Measurements from ENCODE around the gene RALGPS2. TPM values are rescaled to one million over a fixed set of nuclear protein-coding genes. Genes with fewer than 3 reads are reported as not detected.

Gene RALGPS2
- total and polyA plus RNA-seq, 2 experiments from 2014 or later = 8.1 to 31.2 TPM

- no peak overlapping the region for H3K4me3 ChIP-seq
- no peaks in the 10 kb centered on the region for H3K9me3 Mint-ChIP-seq
- no peaks in the 10 kb centered on the region for H3F3A ChIP-seq (replicated peaks; ENCODE audit: low read depth)
- peaks cover 26% of the 10 kb centered on the region for H3K79me2 ChIP-seq (replicated peaks; ENCODE audit: insufficient read depth)
- no peaks in the 10 kb centered on the region for H3K4me1 ChIP-seq (ENCODE audit: insufficient read depth)
- no peaks in the 10 kb centered on the region for H3K9me2 ChIP-seq (ENCODE audit: insufficient read depth)
- DNase-seq (ENCODE audit: low spot score) (no peak), ATAC-seq (no peak)
- TF ChIP-seq REST (IDR thresholded peaks at IDR 0.05; ENCODE audit: unreplicated experiment) = no peak
- TF ChIP-seq EZH2phosphoT487 (IDR thresholded peaks at IDR 0.05; ENCODE audit: unreplicated experiment) = no peak
- no peak for TF ChIP-seq ZNF114 (CRISPR knock-in tag; IDR thresholded peaks at IDR 0.05)
- TF ChIP-seq, protein P1, sequence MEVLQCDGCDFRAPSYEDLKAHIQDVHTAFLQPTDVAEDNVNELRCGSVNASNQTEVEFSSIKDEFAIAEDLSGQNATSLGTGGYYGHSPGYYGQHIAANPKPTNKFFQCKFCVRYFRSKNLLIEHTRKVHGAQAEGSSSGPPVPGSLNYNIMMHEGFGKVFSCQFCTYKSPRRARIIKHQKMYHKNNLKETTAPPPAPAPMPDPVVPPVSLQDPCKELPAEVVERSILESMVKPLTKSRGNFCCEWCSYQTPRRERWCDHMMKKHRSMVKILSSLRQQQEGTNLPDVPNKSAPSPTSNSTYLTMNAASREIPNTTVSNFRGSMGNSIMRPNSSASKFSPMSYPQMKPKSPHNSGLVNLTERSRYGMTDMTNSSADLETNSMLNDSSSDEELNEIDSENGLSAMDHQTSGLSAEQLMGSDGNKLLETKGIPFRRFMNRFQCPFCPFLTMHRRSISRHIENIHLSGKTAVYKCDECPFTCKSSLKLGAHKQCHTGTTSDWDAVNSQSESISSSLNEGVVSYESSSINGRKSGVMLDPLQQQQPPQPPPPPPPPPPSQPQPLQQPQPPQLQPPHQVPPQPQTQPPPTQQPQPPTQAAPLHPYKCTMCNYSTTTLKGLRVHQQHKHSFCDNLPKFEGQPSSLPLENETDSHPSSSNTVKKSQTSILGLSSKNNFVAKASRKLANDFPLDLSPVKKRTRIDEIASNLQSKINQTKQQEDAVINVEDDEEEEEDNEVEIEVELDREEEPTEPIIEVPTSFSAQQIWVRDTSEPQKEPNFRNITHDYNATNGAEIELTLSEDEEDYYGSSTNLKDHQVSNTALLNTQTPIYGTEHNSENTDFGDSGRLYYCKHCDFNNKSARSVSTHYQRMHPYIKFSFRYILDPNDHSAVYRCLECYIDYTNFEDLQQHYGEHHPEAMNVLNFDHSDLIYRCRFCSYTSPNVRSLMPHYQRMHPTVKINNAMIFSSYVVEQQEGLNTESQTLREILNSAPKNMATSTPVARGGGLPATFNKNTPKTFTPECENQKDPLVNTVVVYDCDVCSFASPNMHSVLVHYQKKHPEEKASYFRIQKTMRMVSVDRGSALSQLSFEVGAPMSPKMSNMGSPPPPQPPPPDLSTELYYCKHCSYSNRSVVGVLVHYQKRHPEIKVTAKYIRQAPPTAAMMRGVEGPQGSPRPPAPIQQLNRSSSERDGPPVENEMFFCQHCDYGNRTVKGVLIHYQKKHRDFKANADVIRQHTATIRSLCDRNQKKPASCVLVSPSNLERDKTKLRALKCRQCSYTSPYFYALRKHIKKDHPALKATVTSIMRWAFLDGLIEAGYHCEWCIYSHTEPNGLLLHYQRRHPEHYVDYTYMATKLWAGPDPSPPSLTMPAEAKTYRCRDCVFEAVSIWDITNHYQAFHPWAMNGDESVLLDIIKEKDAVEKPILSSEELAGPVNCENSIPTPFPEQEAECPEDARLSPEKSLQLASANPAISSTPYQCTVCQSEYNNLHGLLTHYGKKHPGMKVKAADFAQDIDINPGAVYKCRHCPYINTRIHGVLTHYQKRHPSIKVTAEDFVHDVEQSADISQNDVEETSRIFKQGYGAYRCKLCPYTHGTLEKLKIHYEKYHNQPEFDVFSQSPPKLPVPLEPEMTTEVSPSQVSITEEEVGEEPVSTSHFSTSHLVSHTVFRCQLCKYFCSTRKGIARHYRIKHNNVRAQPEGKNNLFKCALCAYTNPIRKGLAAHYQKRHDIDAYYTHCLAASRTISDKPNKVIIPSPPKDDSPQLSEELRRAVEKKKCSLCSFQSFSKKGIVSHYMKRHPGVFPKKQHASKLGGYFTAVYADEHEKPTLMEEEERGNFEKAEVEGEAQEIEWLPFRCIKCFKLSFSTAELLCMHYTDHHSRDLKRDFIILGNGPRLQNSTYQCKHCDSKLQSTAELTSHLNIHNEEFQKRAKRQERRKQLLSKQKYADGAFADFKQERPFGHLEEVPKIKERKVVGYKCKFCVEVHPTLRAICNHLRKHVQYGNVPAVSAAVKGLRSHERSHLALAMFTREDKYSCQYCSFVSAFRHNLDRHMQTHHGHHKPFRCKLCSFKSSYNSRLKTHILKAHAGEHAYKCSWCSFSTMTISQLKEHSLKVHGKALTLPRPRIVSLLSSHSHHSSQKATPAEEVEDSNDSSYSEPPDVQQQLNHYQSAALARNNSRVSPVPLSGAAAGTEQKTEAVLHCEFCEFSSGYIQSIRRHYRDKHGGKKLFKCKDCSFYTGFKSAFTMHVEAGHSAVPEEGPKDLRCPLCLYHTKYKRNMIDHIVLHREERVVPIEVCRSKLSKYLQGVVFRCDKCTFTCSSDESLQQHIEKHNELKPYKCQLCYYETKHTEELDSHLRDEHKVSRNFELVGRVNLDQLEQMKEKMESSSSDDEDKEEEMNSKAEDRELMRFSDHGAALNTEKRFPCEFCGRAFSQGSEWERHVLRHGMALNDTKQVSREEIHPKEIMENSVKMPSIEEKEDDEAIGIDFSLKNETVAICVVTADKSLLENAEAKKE (CRISPR knock-in tag; IDR thresholded peaks at IDR 0.05) = no peak
- TF ChIP-seq, protein P2, sequence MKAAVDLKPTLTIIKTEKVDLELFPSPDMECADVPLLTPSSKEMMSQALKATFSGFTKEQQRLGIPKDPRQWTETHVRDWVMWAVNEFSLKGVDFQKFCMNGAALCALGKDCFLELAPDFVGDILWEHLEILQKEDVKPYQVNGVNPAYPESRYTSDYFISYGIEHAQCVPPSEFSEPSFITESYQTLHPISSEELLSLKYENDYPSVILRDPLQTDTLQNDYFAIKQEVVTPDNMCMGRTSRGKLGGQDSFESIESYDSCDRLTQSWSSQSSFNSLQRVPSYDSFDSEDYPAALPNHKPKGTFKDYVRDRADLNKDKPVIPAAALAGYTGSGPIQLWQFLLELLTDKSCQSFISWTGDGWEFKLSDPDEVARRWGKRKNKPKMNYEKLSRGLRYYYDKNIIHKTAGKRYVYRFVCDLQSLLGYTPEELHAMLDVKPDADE (IDR thresholded peaks at IDR 0.05) = no peak
- TF ChIP-seq POLR2AphosphoS5 (IDR thresholded peaks at IDR 0.05; ENCODE audit: low read depth) = no peak
- no peak for TF ChIP-seq CREB1 (CRISPR knock-in tag; IDR thresholded peaks at IDR 0.05; ENCODE audit: low read depth)
- TF ChIP-seq, protein P3, sequence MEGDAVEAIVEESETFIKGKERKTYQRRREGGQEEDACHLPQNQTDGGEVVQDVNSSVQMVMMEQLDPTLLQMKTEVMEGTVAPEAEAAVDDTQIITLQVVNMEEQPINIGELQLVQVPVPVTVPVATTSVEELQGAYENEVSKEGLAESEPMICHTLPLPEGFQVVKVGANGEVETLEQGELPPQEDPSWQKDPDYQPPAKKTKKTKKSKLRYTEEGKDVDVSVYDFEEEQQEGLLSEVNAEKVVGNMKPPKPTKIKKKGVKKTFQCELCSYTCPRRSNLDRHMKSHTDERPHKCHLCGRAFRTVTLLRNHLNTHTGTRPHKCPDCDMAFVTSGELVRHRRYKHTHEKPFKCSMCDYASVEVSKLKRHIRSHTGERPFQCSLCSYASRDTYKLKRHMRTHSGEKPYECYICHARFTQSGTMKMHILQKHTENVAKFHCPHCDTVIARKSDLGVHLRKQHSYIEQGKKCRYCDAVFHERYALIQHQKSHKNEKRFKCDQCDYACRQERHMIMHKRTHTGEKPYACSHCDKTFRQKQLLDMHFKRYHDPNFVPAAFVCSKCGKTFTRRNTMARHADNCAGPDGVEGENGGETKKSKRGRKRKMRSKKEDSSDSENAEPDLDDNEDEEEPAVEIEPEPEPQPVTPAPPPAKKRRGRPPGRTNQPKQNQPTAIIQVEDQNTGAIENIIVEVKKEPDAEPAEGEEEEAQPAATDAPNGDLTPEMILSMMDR (conservative IDR thresholded peaks at IDR 0.05; ENCODE audit: low read depth in 2 of 2) = no peak
- no peak for TF ChIP-seq JUNB (IDR thresholded peaks at IDR 0.05; ENCODE audit: unreplicated experiment)
- no peak for TF ChIP-seq ZNF331 (CRISPR knock-in tag; IDR thresholded peaks at IDR 0.05; ENCODE audit: low read depth)
- TF ChIP-seq EZH2 (IDR thresholded peaks at IDR 0.05; ENCODE audit: low read depth, unreplicated experiment) = no peak
- no peak for TF ChIP-seq NANOG (IDR thresholded peaks at IDR 0.05; ENCODE audit: borderline replicate concordance)
- TF ChIP-seq STAT1 (IDR thresholded peaks at IDR 0.05; ENCODE audit: unreplicated experiment) = no peak
- H3K36me3 ChIP-seq (ENCODE audit: insufficient read depth) = no peaks in the 10 kb centered on the region
- H3K4me1 Mint-ChIP-seq = no peaks in the 10 kb centered on the region
- H4K20me1 ChIP-seq (replicated peaks; ENCODE audit: insufficient read depth) = peaks cover 13% of the 10 kb centered on the region; the same call in 1 of the 2 replicates
- H3K27me3 ChIP-seq (ENCODE audit: insufficient read depth) = no peaks in the 10 kb centered on the region
- no peak overlapping the region for H2AFZ ChIP-seq
- H3K27me3 Mint-ChIP-seq (ENCODE audit: insufficient read depth, low read depth, poor library complexity) = peaks cover 2% of the 10 kb centered on the region
- H3K4me3 Mint-ChIP-seq = no peak overlapping the region
- no peak overlapping the region for H3K27ac ChIP-seq (ENCODE audit: low read depth)
- no peak overlapping the region for H3K4me2 ChIP-seq
- H3K36me3 Mint-ChIP-seq (ENCODE audit: low read depth) = peaks cover 6% of the 10 kb centered on the region; the same call in 2 of the 3 replicates
- H3K27ac Mint-ChIP-seq = no peak overlapping the region
Measured at GRCh38 chr1:178751046-178751445, 26.0 kb downstream of the RALGPS2 start.

All from GM23338 (cell line).